HG03039 (cell line): ENCODE data around the gene METTL25B.

Experiments
- ATAC-seq: cut with Tn5 transposase; IDR thresholded peaks from one replicate; pipeline ENCODE4 v1.9.1; 2021; ENCODE audit warnings: mild to moderate bottlenecking, moderate library complexity; ENCODE audit not compliant: unreplicated experiment

The METTL25B gene

GRCh38 chr1:156767101-156767878 lies 39.0 kb downstream of the METTL25B start, which contains the start of gene PRCC:
Gene PRCC, plus strand, starts transcription at chr1:156767535. Its CDS starts 237 bp downstream, at chr1:156767772.
- ATAC-seq: peak; percentile 86

GRCh38 chr1:156767879-156768604 lies 39.8 kb downstream of the METTL25B start:
- ATAC-seq: no peak

- ATAC-seq: no peak
Observed at GRCh38 chr1:156768610-156769295, 40.5 kb downstream of the METTL25B start.

- ATAC-seq: no peak
Observed at GRCh38 chr1:156772222-156772621, 44.0 kb downstream of the METTL25B start.

GRCh38 chr1:156772728-156773497 lies 44.6 kb downstream of the METTL25B start:
- no peak for ATAC-seq

- ATAC-seq: no peak
Observed at GRCh38 chr1:156773607-156774006, 45.3 kb downstream of the METTL25B start.

- ATAC-seq: no peak
Observed at GRCh38 chr1:156775799-156776198, 47.5 kb downstream of the METTL25B start.

- no peak for ATAC-seq
Observed at GRCh38 chr1:156776942-156777341, 48.7 kb downstream of the METTL25B start.

- no peak for ATAC-seq
Observed at GRCh38 chr1:156777573-156777972, 49.3 kb downstream of the METTL25B start.

- ATAC-seq: no peak
Observed at GRCh38 chr1:156781585-156782186, 53.4 kb downstream of the METTL25B start.

GRCh38 chr1:156785458-156785857 lies 57.2 kb downstream of the METTL25B start:
- ATAC-seq: no peak
